ENCODE results near the gene FAM20C.
A peak's percentile ranks its signal among the peaks of the same experiment; 100 is the strongest.

Gene FAM20C
- 0 to 0.06 reads per million in 2 experiments for total RNA-seq

DNA sequence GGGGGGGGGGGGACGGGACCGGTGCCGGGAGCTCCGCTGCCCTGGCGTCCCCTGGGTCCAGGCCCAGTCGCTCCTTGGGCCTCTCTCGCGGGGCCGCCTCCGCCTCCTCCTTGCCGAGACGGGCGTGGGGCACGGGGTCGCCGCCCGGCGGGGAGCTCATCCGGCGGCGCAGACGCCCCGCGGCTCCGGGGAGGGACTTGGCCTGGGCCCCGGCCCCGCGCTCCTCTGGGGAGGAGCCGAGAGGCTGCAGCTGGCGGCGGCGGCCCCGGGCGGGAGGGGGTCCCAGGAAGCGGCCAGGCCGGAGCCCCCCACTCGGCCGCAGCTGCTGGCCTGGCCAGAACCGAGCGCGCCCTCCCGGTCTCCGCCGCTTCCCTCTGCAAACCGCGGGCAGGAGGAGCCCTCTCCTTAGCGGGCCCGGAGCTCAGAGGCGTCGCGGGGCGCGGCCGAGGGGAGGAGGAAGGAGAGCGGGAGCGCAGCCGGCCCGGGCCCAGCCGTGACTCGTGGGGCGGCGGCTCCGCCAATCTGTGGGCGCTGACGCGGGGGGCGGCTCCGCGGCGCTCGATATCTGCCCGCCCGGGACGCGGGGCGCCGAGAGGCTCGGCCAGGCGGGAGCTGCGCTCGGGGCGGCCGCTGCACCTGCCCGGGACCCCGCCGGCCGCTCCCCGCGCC is at the start of gene FAM20C:
Gene FAM20C, plus strand, starts transcription at position 591 of the 669 bp plus-strand sequence. CDS start 629 bp downstream, outside the sequence.
- DNase-seq (ENCODE audit: low read depth), result peak; percentile 8

DNA sequence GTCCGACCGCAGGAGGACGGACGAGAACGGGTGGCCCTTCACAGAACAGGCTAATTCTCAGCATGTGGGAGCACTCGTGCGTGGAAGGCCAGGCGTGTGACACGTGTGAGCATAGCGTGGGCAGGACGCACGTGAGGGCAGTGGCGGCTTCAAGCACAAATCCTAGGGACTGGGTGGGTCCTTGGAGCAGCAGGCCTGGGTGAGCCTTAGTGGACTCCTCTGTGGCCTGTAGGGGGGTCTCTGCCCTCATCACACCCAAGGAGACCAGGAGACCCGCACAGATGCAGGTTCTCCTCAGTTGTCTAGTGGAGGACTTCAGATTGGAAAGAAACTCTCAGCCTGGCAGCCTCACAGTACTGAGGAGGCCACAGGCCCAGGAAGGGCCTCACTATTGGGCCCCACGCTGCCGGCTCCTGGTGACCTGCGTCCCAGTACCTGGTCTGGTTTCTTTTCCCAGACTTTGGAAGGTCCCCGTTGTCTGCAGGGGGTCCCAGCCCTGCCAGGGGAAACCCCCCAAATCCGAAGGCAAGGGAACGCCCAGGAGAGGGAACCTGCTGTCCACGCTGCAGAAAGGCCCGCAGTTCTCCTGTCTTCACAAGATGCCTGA is 49.1 kb upstream of the FAM20C start:
- no peak for DNase-seq (ENCODE audit: low read depth)

DNA sequence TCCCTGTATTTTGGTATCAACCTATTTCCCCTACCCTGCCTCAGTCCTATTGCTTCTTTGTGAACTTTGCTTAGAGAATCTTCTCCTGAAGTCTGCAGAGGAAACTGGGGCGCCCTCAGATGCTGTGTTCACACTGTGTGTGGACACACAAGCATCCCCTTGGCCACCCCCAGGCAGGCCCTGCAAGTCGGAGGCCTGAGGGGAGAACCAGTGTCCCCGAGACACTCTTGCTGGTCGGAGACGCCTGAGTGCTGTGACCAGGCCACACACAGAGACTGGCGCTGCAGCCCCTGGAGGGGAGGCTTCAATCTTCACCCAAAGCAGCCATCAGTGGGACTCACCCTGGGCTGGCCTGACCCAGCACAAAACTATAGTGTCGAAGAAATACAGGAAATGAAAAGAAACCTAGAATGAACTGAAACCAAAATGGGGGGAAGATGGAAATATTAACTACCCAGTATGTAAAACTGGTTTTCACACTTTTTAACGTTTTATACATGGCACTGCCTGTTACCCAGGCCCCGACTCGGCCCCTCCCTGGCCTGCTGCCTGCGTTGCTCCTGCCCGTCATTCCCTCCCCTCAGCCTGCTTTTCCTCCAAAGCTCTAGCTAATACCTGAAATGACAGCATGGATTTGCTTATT is 48.4 kb upstream of the FAM20C start:
- no peak for DNase-seq (ENCODE audit: low read depth)

DNA sequence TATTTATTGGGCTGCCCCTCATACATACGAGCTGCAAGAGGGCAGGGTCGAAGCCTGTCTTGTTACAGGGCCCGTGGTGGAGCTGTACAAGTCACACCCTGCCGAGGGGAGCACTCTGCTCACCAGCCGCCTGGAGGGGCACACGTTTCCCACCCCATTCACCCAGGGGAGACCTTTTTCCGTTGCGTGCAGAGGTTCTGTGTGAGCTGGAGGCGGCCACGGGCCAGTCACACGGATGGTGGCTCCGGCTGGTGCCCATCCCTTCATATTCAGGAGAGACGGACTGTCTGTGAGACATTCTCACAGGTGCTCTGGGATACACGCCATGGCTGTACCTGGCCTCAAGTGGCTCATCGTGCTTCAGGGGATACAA is 47.9 kb upstream of the FAM20C start:
- no peak for DNase-seq (ENCODE audit: low read depth)

DNA sequence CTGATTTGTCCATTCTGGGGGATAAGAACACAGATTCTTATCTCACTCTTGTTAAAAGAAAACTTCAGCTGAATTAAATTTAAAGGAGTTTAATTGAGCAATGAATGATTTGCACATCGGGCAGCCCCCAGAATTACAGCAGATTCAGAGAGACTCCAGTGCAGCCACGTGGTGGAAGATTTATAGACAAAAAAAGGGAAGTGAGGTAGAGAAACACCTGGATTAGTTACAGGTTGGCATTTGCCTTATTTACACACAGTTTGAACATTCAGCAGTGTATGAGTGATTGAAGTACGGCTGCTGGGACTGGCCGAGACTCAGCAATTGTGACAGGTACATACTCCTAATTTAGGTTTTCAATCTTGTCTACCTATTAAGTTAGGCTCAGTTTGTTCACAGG is 46.5 kb upstream of the FAM20C start:
- DNase-seq (ENCODE audit: low read depth), result no peak

DNA sequence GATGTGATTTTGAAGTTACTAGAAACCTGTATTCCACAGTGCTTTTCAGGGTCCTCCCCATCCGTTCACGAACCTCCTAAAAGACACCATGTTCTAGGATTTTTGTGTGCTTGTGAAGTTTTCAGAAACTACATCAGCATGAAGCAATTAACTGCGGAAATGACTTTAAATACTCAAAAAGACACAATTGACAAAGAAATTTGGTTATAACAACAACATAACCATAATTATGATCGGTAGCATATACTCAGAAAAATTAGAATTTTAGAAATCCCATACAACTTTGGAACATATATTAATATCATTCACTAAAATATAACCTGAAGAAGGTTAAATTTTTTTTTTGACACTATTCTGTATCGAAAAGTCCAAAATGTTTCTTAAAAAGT is 43.8 kb upstream of the FAM20C start:
- no peak for DNase-seq (ENCODE audit: low read depth)

DNA sequence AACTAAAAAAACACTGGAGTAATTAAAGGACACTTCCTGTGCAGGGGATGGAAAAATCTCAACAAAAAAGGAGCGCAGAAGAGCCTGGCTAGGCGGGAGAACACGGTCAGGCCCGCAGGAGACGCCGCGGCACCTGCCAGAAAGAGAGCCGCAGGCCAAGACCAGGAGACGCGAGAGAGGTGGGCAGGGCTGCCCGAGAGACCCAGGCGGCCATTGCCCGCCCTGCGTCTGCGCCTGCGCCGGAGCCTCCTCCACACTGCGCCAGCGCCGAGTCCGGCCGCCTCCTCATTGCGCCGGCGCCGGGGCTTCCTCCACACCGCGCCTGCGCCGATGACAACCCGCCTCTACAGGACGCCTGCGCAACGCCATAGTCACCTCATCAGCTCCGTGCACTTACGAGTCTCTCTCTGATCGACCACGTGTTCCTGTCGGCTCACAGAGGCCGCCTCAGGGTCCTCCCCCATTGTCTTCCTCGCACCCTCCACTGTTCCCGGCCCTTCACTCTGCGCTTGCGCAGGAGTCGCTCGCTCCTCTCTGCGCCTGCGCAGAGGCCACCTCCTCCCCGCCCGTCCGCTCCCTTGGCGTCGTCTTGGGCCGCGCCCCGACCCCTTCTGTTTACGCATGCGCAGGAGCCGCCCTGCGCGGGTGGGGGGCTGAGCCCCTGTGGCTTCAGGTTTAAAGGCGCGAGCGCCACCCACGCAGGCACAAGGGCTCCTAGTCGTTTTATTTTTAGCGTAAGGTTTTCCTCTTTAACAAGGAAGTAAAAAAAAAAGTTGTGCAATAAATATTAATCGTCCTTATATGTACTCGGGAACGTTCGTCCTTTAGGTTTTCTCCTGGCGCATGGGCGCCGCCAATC is 43.2 kb upstream of the FAM20C start:
- peak; percentile 95 for DNase-seq (ENCODE audit: low read depth)

DNA sequence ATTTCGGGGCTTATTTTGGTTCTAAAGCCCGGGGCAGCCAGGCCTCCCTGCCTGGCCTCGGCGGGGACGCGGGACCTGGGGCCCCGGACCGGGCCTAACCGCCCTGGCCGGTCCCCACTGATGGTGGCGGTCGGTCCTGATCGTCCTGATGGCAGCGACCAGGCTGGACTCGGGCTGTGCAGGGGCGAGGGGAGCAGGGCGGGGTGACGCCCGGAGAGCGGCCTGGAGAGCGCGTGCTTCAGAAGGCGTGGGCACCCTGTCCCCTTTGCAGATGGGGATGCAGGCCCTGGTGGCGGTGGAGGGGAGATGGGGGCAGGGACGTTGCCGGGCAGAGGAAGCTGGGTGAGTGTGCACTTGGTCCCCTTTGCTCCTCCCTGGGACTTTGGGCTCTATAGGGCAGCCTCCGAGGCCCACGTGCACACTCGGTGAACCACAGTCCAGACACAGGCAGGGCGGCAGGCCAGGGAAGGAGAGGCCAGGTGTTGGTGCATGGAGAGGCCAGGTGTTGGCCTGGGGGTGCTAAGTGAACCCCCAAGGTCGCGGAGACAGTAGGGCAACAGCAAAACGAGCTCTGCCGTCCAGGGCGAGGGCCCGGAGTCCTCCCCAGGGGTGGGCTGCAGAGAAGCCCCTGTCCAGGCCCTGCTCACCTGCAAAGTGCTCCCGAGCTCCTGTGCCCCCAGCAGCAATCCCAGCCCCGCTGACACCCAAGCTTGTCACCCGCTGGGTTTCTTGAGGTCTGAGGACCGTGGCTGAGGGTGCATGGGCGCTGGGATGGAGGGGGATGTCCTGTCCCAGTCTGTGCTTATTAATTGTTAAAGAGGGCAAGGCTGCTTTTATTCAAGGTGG is 42.4 kb upstream of the FAM20C start:
- peak; percentile 3 for DNase-seq (ENCODE audit: low read depth)

DNA sequence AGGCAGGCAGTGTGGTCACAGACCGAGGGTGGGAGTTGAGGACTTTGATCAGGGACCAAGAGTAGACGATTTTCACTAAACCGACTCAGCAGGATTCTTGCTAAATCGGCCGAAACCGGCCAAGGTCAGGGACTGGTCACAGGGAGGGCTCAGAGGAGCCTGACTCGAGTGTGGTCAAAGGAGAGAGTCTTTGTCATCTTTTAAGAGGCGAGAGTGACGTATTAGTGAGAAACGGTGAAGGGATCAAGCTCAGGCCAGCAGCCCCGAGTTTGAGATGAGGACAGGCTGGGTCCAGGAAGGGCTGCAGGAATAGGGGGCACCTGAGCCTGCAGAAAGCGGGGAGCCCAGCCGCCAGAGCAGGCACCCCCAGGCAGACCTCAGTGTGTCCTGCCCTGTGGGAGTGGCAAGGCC is 41.6 kb upstream of the FAM20C start:
- no peak for DNase-seq (ENCODE audit: low read depth)

DNA sequence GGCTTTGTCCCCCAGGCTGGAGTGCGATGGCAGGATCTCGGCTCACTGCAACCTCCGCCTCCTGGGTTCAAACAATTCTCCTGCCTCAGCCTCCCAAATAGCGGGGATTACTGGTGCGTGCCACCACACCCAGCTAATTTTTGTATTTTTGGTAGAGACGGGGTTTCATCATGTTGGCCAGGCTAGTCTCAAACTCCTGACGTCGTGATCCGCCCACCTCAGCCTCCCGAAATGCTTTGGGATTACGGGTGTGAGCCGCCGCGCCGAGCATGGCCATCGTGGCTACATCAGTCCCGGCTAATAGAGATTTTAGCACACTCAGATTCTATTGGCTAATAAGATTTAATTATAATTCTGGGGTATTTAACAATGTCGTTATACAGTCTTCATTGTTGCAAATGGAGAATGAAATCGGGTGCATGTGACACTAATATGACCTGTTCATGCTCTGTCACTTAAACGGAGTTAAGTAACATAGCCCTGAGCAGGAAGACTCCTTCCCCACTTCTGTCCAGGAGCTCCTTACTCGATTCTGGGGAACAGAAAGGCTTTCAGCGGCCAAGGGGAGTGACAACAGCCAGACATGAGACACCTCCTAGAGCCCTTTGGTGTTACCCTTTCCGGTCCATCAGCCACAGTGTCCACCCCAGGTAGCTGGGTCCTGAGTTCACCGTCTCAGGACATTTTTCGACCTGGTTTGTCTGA is 40.9 kb upstream of the FAM20C start:
- DNase-seq (ENCODE audit: low read depth), result no peak

DNA sequence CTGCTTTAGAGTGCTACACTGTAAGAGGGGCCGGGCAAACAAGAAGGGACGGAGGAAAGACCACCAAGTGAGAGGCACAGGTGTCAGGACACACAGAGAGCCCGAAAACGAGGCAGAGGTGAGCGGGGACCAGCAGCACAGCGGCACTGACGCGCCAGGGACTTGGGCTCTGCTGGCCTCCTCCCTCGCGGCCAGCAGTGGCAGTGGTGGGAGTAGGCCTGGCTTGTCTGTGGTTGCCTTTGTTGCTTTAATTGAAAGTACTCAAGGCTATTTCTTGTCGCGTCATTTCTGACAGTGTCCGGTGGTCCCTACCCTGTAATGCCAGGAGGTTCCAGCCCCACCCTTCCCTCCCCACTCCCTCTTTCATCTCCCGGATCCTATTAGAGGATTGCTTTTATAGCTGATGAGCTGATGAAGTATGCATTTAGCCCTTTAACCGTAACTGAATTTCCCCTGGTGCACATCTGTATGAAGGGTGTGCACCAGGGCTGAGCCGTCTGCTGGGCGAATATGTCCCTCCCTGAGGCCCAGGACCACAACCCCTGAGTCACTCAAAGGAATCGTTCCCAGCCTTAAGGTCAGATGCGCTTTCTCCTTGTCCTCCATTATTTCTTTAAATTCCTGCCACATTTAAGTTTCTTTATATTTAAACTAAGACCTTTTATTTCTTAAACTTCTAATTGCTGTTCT is 39.5 kb upstream of the FAM20C start:
- DNase-seq (ENCODE audit: low read depth), result no peak

DNA sequence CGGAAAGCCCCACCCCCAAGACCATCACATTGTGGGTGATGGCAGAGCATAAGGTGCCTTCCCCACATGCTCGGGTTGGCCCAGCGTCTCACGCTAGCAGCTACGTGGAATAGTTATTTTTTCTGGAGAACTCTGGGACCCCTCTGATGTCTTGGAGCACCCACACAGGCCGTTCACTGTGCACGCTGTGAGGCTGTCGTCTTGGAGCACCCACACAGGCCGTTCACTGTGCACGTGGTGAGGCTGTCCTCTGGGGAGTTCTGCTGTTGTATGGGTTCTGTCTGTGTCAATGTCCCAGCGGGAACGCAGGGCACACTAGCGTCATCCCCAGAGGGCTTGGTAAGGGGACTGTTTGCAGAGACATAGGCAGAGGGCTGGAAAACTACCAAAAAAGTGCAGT is 38.8 kb upstream of the FAM20C start:
- no peak for DNase-seq (ENCODE audit: low read depth)

DNA sequence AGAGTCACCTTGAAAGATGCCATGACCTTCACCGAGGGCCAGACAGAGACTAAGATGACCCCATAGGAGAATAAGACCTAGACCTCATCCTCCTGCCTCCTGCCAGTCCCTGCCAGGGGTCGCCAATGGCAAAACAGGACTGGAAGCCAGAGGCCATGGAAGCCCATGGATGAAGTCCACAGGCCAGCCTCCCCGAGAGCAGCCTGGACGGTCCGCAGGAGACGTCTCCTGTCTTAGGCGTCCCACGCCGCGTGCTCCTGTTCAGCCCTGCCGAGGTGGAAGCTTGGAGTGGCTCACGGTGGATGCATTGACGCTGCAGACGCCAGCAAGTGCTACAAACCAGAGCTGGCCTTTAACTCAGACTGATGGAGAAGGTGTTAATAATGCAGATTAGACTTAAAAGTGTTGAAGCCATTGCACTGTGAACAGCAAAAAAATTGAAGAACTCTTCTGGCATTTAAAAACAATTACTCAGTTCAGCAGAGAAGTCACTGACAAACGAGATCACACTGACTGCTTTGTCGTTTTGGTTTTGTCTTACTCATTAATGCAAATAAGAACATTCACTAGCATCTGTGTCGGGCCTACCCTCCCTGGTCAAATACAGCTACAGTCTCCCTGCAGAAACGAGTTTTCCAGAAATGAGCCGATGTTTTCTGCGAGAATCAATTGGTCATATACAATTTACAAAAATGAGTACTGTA is 38.1 kb upstream of the FAM20C start:
- no peak for DNase-seq (ENCODE audit: low read depth)

DNA sequence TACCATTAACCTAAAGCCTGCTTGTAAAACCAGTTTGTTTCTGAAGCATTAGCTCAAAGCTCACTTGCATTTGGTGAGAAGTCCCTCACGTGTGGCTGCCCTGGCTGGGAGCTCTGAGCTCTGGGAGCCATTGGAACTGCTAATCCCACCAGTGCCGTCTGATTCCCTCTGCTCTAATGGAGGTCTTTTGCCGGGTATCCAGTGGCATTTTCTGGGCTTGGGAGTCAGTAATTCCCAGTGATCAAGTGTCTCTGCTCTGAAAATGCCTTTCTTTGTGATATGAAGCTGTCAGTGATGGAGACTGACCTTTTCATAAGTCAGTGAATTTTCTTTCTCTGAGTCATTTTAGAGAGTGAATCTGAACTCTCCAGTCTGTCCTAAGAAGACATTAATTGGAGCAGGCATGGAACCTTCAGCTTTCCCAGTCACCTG is 36.9 kb upstream of the FAM20C start:
- no peak for DNase-seq (ENCODE audit: low read depth)

DNA sequence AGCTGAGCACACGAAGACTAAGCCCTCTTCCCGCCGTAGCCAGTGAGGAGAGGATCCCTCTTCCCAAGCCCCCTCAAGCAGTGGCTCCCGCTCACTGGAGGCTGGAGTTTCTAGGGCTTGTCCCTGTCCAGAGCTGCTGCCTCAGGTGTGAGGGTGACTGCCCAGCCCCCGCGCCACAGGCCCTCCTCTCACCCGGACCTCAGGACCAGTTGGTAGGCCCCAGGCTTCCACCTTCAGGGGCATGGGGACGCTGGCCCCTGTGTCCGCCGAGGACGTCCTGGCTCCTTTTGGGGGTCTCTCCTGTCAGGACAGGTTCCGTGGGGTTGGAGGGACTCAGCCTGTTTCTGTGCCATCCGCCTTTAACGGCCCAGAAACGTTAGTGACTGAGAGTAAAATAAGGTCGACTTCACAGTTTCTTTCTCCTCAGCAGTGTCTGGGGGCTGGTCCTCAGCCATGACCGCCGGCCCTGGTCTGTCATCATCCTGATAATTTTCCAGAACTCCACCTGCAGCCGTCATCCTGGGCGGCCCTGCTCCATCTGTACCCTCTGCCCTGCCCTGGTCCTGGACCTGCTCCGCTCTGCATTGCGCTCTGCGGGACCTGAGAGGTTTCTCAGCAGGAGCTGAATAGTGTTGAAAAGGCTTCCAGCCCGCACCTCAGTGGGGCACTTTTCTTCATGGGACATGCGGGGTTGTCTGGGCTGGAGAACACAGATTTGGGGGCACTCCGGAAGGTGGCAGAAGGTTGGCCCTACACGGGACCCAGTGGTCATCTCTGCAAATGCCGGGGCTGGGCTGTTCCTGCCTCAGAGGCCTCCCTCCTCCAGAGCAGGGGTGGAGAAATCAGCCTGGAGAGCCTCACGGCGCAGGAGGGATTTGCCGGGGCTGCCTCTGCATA is 36.0 kb upstream of the FAM20C start:
- DNase-seq (ENCODE audit: low read depth), result no peak

DNA sequence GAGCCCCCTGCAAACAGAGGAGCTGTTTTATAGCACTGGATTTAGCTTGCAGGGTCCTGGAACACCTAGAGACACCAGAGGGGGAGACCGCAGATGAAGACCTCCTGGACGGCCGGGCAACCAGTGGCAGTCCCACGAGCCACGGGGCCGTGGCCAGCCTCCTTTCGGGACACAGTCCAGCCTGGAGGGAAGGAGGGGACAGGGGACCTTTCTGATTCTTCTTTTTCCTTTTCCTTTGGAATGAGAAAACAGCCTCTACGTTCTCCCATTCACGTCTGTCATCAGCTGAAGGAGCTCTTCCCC is 35.4 kb upstream of the FAM20C start:
- no peak for DNase-seq (ENCODE audit: low read depth)

DNA sequence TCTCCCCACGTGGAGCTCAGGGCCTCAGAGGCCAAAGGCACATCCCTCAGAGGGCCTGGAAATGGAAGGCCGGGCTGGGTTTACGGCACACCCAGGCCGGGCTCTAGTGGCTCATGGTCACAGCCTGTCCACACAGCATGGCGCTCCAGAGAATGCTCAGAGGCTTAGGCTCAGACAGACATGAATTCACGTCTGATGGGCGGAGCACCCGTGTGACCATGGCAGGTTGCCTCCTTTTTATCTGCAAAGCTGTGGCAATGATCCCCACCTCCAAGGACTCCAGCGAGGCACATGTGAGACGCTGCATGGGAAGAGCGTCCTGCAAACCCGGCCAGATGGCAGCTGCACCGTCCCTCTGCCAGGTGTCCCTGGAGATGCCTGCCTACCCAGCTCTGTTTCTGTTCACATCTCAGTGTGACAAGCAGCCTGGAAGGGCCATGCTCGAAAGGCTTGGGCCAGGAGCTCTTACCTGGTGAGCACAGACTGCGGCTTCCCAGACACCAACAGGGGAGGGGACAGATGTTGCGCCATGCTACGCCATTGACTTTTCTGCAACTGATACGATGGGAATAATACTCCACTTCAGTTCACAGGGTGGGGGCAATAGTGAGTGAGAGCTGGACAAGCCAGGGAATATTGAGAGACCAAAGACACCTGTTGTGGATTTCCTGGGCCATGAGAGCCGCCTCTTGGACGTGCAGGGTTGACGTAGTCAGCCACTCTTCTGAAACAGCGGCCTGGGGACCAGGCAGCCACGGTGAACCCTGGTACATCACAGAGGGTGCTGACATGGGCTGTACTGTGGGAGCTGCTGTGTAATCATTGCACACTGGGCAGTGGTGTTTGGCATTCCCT is 34.4 kb upstream of the FAM20C start:
- DNase-seq (ENCODE audit: low read depth), result no peak

DNA sequence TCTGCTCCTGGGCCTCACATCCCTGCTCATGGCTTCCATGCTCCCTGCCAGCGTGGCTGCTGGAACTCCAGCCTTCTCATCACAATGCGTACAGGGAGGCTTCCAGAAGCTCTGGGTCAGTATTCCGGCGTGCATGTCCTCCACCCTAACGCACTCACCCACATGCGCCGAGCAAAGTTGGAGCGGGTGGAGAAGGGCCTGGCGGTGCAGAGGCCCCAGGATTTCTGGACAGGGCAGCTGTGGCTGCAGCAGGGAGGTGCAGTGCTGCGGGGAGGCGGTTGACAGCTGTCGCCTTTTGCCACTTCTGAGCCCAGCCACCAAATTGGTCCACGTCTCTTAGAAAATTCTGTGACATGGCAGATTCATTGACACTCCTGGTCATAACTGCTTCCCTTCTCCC is 33.6 kb upstream of the FAM20C start:
- no peak for DNase-seq (ENCODE audit: low read depth)
